Mucosa of descending colon (tissue), 3 donors: ENCODE measurements around the gene ZNF281. TPM values are rescaled to one million over a fixed set of nuclear protein-coding genes. Genes with fewer than 3 reads are reported as not detected.

Source experiments
- ATAC-seq: fragments of 200-7000 bp; cut with Tn5 transposase; one replicate; pipeline ENCODE4 v1.9.1; 2020; ENCODE audit warnings: mild to moderate bottlenecking, moderate library complexity
- DNase-seq, 3 donors: peaks; one replicate each; pipeline ENCODE4 v3.0.0-alpha.2; 2020
- H3K36me3 ChIP-seq: fragments of 200-600 bp; one replicate; pipeline ENCODE4 v1.8.0; 2021; ENCODE audit warnings: low read depth, mild to moderate bottlenecking
- H3K4me1 ChIP-seq: fragments of 200-600 bp; one replicate; pipeline ENCODE4 v1.8.0; 2021; ENCODE audit warnings: low read depth, mild to moderate bottlenecking
- H3K4me3 ChIP-seq: fragments of 200-600 bp; one replicate; pipeline ENCODE4 v1.8.0; 2021; ENCODE audit warnings: mild to moderate bottlenecking
- H3K9me3 ChIP-seq: fragments of 200-600 bp; one replicate; pipeline ENCODE4 v1.8.0; 2021; ENCODE audit warnings: mild to moderate bottlenecking
- CTCF ChIP-seq: fragments of 200-600 bp; IDR thresholded peaks from one replicate; pipeline ENCODE4 v1.8.0; 2022; ENCODE audit warnings: antibody characterized with exemption, mild to moderate bottlenecking
- intact Hi-C, 2 donors: fragments of 100-400 bp; cut with DNase I in 1 of 2; cut with micrococcal nuclease in 1 of 2; formaldehyde crosslinking; loops; one replicate each; pipeline versions ENCODE4 v1.11.0 to v1.11.1; 2022; cut with DNase I, micrococcal nuclease
- total RNA-seq, 3 donors: library from RNA; stranded (reverse); fragmentation: NEBNext Ultra II Directional in 2 of 3; extraction: Animal tissue kit (Norgen Biotek cat#: 25700) in 2 of 3; gene quantifications; one replicate each; pipeline versions ENCODE4 v1.2.1 to v1.2.4, GENCODE V29; 2021 to 2023
- donor health status: DM: no; HTN: no; CAD: no; lungs with moderate emphysema.
- donor health status: DM: no; HTN: no; CAD: no.
- donor health status: DM: no; HTN: yes; CAD: no.

The ZNF281 gene
- total RNA-seq, 3 donors from 2014 or later: 8.4 to 12.3 (median 8.5) TPM

GRCh38 chr1:200436436-200436835 lies 26.6 kb upstream of the ZNF281 start:
- no peaks in the 10 kb centered on the region for H3K36me3 ChIP-seq
- DNase-seq (no peak), ATAC-seq (no peak)
- intact Hi-C loops: no loop called here
- no peak overlapping the region for H3K4me3 ChIP-seq
- no peak for TF ChIP-seq CTCF
- H3K4me1 ChIP-seq: peaks cover 12% of the 10 kb centered on the region
- no peaks in the 10 kb centered on the region for H3K9me3 ChIP-seq

- Histone ChIP-seq H3K4me1 (peaks cover 12% of the 10 kb centered on the region), H3K36me3 (no peaks in the 10 kb centered on the region), H3K9me3 (no peaks in the 10 kb centered on the region), H3K4me3 (no peak overlapping the region)
- ATAC-seq: no peak
- no peak for DNase-seq
- no peak for TF ChIP-seq CTCF
- intact Hi-C loops: no loop called here
Measured at GRCh38 chr1:200435200-200435780, 25.5 kb upstream of the ZNF281 start.

GRCh38 chr1:200433586-200433985 lies 23.8 kb upstream of the ZNF281 start:
- ATAC-seq (no peak), DNase-seq (no peak)
- no peak for TF ChIP-seq CTCF
- H3K9me3 ChIP-seq: no peaks in the 10 kb centered on the region
- H3K4me3 ChIP-seq: no peak overlapping the region
- intact Hi-C loops: no loop called here
- H3K4me1 ChIP-seq: peaks cover 10% of the 10 kb centered on the region
- no peaks in the 10 kb centered on the region for H3K36me3 ChIP-seq

- ATAC-seq (no peak), DNase-seq (no peak)
- no peak for TF ChIP-seq CTCF
- no peaks in the 10 kb centered on the region for H3K9me3 ChIP-seq
- H3K4me1 ChIP-seq: peaks cover 3% of the 10 kb centered on the region
- intact Hi-C loops: no loop called here
- H3K4me3 ChIP-seq: no peak overlapping the region
- H3K36me3 ChIP-seq: no peaks in the 10 kb centered on the region
Measured at GRCh38 chr1:200432586-200432985, 22.8 kb upstream of the ZNF281 start.

- TF ChIP-seq CTCF: no peak
- no peaks in the 10 kb centered on the region for H3K4me1 ChIP-seq
- intact Hi-C loops: no loop called here
Measured at GRCh38 chr1:200429221-200429751, 19.4 kb upstream of the ZNF281 start.

More at GRCh38 chr1:200429221-200429751, 19.4 kb upstream of the ZNF281 start:
- ATAC-seq: no peak
- no peaks in the 10 kb centered on the region for H3K36me3 ChIP-seq
- no peaks in the 10 kb centered on the region for H3K9me3 ChIP-seq
- no peak overlapping the region for H3K4me3 ChIP-seq
- no peak for DNase-seq
